ENCODE measurements around the gene ANKRD9.

Gene ANKRD9

DNA sequence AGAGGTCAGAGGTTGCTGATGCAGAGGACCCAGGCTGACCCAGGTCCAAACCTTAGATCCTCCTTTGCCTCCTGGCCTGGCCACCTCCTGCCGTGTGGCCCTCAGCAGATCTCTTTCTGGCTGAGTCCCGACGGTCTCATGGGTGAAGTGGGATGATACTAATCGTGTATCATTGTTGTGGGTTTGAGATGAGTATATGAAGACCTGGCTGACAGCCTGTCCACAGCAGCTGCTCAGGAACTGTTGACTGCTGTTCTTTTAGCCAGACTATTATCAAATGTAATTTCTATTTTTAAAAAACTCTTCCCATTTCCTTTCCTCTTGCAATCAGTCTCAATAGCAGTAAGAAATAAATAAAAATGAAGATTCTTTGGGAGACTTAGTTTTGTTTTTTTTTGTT, 45.6 kb downstream of the ANKRD9 start:
- no peak overlapping the region for H3K27ac ChIP-seq (ENCODE audit: low read length)

DNA sequence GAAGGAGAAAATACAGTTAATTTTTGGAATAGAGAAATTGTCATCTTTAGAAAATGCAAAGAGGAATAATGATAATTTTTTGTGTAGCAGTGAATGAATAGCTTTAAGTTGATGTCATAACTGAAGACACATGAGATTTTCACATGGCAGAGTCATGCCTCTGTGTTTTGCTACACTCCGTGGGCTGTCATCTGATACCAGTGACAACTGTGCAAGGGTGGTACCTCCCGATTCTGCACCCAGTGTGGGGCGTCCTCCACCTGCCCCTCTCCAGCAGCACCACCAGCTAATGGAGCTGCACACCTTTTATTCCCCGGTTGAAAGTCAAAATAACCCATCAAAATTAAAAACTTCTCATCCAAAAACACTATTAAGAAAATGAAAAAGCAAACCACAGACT, 47.2 kb downstream of the ANKRD9 start:
- no peak for DNase-seq
- H3K79me2 ChIP-seq (ENCODE audit: insufficient read depth, low read length), result no peaks in the 10 kb centered on the region
- H3K27me3 ChIP-seq (ENCODE audit: insufficient read depth, low read length, poor library complexity), result no peaks in the 10 kb centered on the region
- H3K4me2 ChIP-seq (ENCODE audit: insufficient read depth, low read length), result no peak overlapping the region
- no peak overlapping the region for H2AFZ ChIP-seq (ENCODE audit: low read depth, low read length)
- H4K20me1 ChIP-seq (ENCODE audit: insufficient read depth, low read length), result no peaks in the 10 kb centered on the region
- H3K9ac ChIP-seq (ENCODE audit: low read depth, low read length), result no peak overlapping the region
- peaks cover 12% of the 10 kb centered on the region for H3K36me3 ChIP-seq (ENCODE audit: insufficient read depth, low read length)
- no peak overlapping the region for H3K27ac ChIP-seq (ENCODE audit: low read length)
- H3K4me3 ChIP-seq (ENCODE audit: low read depth in 1 of 2, low read length in 2 of 2), result no peak overlapping the region
- no peak for ATAC-seq (ENCODE audit: insufficient read depth, low read depth)
- TF ChIP-seq, protein P1, sequence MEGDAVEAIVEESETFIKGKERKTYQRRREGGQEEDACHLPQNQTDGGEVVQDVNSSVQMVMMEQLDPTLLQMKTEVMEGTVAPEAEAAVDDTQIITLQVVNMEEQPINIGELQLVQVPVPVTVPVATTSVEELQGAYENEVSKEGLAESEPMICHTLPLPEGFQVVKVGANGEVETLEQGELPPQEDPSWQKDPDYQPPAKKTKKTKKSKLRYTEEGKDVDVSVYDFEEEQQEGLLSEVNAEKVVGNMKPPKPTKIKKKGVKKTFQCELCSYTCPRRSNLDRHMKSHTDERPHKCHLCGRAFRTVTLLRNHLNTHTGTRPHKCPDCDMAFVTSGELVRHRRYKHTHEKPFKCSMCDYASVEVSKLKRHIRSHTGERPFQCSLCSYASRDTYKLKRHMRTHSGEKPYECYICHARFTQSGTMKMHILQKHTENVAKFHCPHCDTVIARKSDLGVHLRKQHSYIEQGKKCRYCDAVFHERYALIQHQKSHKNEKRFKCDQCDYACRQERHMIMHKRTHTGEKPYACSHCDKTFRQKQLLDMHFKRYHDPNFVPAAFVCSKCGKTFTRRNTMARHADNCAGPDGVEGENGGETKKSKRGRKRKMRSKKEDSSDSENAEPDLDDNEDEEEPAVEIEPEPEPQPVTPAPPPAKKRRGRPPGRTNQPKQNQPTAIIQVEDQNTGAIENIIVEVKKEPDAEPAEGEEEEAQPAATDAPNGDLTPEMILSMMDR (IDR thresholded peaks at IDR 0.05; ENCODE audit: borderline replicate concordance, extremely low read depth, low read length, poor library complexity, severe bottlenecking), result no peak
- H3K4me1 ChIP-seq (ENCODE audit: insufficient read depth, low read length), result no peaks in the 10 kb centered on the region
- H3K9me3 ChIP-seq (ENCODE audit: insufficient read depth, low read length, severe bottlenecking), result no peaks in the 10 kb centered on the region

More for the DNA sequence above, 45.6 kb downstream of the ANKRD9 start:
- Histone ChIP-seq H3K36me3 (ENCODE audit: insufficient read depth, low read length) (peaks cover 12% of the 10 kb centered on the region), H3K79me2 (ENCODE audit: insufficient read depth, low read length) (no peaks in the 10 kb centered on the region), H4K20me1 (ENCODE audit: insufficient read depth, low read length) (no peaks in the 10 kb centered on the region), H3K4me2 (ENCODE audit: insufficient read depth, low read length) (no peak overlapping the region), H3K9me3 (ENCODE audit: insufficient read depth, low read length, severe bottlenecking) (no peaks in the 10 kb centered on the region), H3K27me3 (ENCODE audit: insufficient read depth, low read length, poor library complexity) (no peaks in the 10 kb centered on the region), H3K4me1 (ENCODE audit: insufficient read depth, low read length) (no peaks in the 10 kb centered on the region), H2AFZ (ENCODE audit: low read depth, low read length) (no peak overlapping the region), H3K4me3 (ENCODE audit: low read depth in 1 of 2, low read length in 2 of 2) (no peak overlapping the region), H3K9ac (ENCODE audit: low read depth, low read length) (no peak overlapping the region)
- TF ChIP-seq, protein P1 (IDR thresholded peaks at IDR 0.05; ENCODE audit: borderline replicate concordance, extremely low read depth, low read length, poor library complexity, severe bottlenecking), result no peak
- no peak for TF ChIP-seq EZH2 (IDR thresholded peaks at IDR 0.05; ENCODE audit: borderline replicate concordance, low read depth, low read length, severe bottlenecking)
- ATAC-seq (ENCODE audit: insufficient read depth, low read depth), result no peak
- no peak for DNase-seq

DNA sequence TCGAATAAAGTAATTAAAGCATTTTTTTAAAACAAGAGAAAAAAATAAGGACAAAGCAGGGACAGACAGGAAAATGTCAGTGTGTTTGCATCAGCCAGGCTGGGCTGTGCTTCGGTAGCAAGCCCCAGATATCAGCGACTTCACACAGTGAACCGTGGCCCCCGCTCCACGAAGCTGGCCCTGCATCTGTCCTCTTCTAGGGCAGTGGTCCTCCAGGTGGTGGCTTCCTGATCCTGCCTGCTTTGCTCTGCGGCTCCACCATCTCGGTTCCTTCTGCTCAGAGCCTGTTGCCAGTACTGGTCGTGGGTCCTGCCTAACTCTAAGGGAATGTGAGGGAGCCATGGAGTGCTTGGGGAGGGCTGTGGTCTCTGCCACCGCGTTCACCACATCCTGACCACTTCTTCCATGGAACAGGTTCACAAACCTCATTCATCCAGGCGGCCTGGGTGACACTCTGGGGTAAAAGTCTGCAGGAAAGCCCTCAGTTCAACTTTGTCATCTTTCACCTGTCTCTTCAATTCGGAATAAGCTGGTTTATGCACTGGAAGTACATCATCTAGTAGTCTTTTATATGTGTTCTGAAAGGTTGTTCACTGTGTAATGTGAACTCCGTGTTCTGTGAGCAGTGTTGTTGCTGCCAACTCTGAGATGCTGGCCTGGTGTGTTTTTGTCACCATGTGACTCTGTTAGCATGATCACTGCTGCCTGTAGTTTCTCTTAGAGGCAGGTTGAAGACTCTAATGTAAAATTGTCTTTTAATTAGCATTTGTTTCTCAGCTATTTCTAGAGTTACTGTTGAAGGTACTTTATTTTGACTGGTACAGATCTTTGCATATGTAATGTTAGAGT, 47.9 kb downstream of the ANKRD9 start:
- H3K4me3 ChIP-seq (ENCODE audit: low read depth in 1 of 2, low read length in 2 of 2), result no peak overlapping the region
- no peaks in the 10 kb centered on the region for H3K27me3 ChIP-seq (ENCODE audit: insufficient read depth, low read length, poor library complexity)
- H4K20me1 ChIP-seq (ENCODE audit: insufficient read depth, low read length), result no peaks in the 10 kb centered on the region
- no peak for TF ChIP-seq EZH2 (IDR thresholded peaks at IDR 0.05; ENCODE audit: borderline replicate concordance, low read depth, low read length, severe bottlenecking)
- TF ChIP-seq, protein P1 (IDR thresholded peaks at IDR 0.05; ENCODE audit: borderline replicate concordance, extremely low read depth, low read length, poor library complexity, severe bottlenecking), result no peak
- H3K9me3 ChIP-seq (ENCODE audit: insufficient read depth, low read length, severe bottlenecking), result no peaks in the 10 kb centered on the region
- H3K36me3 ChIP-seq (ENCODE audit: insufficient read depth, low read length), result peaks cover 9% of the 10 kb centered on the region
- H3K79me2 ChIP-seq (ENCODE audit: insufficient read depth, low read length), result no peaks in the 10 kb centered on the region
- H3K4me2 ChIP-seq (ENCODE audit: insufficient read depth, low read length), result no peak overlapping the region
- peak; percentile 21 for DNase-seq
- H3K9ac ChIP-seq (ENCODE audit: low read depth, low read length), result no peak overlapping the region
- no peaks in the 10 kb centered on the region for H3K4me1 ChIP-seq (ENCODE audit: insufficient read depth, low read length)
- H3K27ac ChIP-seq (ENCODE audit: low read length), result no peak overlapping the region
- H2AFZ ChIP-seq (ENCODE audit: low read depth, low read length), result no peak overlapping the region
- ATAC-seq (ENCODE audit: insufficient read depth, low read depth), result peak; percentile 56

Data from DND-41 (cell line).